ENCODE data around the gene SIK3.
"Not testable (repeated sequence)": the region's sequence is repeated elsewhere in the genome, so short reads cannot be mapped to it uniquely, and the experiment has no call there.

GRCh38 chr11:117137223-117138086, 39.2 kb upstream of the SIK3 start:
- TF ChIP-seq CTCF (IDR thresholded peaks at IDR 0.05); NR1H2 (CRISPR knock-in tag; IDR thresholded peaks at IDR 0.05); USF2 (CRISPR knock-in tag; IDR thresholded peaks at IDR 0.05); ATF3 (CRISPR knock-in tag; conservative IDR thresholded peaks at IDR 0.05); ZNF423 (CRISPR knock-in tag; IDR thresholded peaks at IDR 0.05); NR2C2 (CRISPR knock-in tag; IDR thresholded peaks at IDR 0.05); TEAD4 (CRISPR knock-in tag; IDR thresholded peaks at IDR 0.05); ESRRA (CRISPR knock-in tag; IDR thresholded peaks at IDR 0.05; ENCODE audit: borderline replicate concordance): not testable (repeated sequence)

All from WTC11 (cell line).